NCI-H187 (cell line): ENCODE data around the gene DNER.
"Not testable (repeated sequence)": the region's sequence is repeated elsewhere in the genome, so short reads cannot be mapped to it uniquely, and the experiment has no call there.

Experiments used
- DNase-seq, 2 experiments: peaks; one replicate each; lab custom pipeline; 2025; lab: John Stamatoyannopoulos, UW

DNER gene

DNA sequence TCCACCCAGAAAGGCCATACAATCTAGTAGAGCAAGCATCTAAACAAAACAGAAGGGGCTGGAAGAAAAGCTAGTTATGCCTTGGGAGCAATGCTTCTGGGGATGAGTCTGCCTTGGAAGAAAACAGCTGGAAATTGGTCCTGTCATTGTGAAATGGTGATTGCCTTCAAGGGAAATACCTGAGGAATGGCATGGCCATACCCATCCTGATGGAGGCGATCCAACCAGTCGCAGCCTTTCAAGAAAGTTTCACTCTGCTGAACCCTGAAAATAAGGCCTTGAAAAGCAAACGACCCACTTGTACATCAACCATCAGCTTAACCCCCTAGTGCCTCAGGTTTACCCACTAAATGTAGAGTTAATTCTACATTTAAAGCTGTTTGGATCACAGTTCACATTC, 370.7 kb downstream of the DNER start:
- DNase-seq = no peak

DNA sequence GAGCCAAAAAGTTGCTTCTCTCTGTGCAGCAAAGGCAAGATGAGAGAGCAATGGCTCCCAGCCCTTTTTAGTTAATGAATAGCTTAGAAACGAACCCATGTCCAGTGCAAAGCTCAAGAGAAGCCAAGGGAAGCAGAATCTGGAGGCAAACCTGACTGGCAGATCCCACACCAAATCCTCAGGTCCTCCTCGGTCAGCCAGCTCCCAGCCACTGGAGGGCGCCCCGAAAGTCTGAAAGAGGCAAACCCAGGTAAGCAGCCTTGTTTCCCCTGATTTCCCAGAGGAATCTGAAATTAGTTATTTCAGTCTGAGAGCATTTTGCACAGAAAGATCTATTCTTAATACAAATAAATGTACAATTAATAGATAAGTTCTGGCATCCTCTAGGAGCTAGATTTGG, 372.0 kb downstream of the DNER start:
- DNase-seq = no peak

DNA sequence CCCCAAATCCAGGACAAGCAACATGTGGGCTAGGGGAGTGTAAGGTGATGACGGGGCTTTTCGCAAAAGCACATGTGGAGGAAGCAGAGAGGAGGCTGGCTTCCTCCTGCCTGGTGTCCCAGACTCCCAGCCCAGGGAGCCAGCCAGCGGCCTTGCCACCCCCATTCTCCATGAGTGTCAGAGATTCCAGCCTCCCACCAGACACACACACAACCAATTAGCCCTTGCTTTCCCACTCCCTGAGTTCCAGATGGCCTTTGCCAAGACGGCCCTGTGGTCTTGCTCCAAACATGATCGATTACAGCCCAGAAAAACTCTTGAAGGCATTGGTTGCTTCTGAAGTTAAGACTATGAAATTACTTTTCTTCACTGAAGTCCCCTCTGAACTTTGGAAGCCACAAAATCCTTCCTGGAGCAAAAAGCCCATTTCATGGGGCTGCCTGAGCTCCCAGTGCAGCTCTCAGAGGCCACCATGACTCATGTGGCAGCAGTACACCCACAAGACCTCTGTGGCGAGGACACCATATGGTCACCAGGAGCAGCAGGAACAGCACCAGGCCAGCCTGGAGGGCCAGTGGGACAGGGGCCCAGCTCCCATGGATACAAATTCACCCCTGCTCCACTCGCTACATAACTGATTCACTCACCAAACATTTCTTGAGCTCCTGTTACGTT, 374.1 kb downstream of the DNER start:
- no peak for DNase-seq

DNA sequence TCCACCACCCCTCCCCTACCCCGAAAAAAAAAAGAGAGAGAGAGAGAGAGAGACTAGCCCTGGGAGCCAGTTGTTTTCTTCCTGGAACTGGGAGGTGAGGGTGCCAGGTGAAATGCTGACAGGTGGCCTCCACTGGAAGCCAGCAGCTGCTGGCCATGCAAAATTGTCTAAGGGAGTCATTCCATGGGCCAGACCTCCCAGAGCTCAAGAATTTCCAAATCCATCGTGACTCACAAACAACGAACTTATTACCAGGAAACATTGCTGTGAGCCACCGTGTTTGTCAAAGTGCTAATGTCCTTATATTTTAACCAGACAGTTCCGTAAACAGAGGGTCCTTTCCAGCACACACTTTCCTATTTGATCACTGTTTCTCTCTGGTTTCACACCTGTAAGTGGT, 374.7 kb downstream of the DNER start:
- DNase-seq = no peak

DNA sequence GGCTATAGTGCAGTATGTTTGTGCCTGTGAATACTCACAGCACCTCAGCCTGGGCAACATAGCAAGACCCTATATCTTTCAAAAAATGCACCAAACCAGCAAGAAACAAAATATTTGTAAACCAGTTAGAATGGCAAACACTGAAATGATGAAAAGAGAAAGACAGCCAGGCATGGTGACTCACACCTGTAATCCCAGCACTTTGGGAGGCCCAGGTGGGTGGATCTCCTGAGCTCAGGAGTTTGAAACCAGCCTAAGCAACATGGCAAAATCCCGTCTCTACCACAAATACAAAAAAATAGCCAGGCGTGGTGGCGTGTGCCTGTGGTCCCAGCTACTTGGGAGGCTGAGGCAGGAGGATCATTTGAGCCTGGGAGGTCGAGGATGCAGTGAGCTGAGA, 375.2 kb downstream of the DNER start:
- DNase-seq = not testable (repeated sequence)

DNA sequence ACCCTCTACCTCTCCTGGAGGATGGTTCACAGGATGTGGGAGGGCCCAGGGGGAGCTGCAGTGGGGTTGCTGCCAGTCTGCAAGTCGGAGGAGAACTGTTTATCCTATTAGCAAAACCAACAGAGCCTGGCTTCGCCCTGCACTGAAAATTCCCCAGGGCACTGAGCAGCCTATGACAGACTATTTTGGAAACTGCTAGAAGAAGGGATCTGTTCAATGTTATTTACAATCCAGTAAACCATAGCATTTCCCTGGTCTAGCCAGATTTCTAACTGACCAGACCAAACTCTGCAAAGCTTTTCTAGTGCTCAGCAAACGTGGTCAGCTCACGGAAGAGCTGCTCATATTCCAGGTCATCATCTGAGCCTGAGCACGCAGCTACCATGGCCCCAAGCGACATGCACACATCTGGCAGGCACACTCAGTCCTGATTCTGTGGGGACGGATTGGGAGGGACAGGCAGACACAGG, 378.4 kb downstream of the DNER start:
- DNase-seq = no peak

DNA sequence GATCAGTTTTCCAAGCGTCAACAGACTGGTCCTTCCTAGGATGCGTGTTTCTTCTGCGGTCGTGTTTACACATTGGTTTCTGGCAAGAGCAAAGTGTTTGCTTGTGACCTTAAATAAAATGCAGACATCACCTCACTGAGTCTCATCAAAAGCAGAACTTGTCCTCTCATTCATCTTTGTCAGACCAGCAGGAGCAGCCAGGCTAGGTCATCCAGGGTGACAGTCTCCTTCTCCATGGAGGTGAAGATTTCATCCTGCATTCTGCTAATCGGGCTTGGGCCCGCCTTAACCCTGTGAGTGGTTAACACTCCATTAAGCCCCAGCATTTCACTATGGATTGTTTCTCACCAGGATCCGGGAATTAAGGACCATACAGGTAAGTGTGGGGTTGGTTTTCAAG, 379.0 kb downstream of the DNER start:
- DNase-seq = no peak

DNA sequence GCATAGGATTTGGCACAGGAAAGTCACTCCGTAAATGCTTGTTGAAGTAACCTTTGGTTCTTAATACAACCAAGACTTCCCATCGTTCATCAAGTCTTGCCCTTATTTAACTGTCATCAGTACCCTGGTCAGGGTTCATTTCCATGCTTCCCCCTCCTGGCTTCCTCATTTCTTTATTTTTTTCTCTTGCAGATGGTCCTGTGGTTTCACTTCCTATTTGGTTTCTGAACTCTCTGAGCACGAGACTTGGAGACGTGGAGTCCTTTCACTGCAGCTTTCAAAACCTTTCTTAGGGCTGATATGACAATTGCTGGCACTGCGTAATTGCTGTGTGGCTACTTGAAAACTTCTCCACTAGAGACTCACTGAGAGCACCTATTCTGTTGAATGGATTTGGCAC, 383.4 kb downstream of the DNER start:
- DNase-seq = no peak

DNA sequence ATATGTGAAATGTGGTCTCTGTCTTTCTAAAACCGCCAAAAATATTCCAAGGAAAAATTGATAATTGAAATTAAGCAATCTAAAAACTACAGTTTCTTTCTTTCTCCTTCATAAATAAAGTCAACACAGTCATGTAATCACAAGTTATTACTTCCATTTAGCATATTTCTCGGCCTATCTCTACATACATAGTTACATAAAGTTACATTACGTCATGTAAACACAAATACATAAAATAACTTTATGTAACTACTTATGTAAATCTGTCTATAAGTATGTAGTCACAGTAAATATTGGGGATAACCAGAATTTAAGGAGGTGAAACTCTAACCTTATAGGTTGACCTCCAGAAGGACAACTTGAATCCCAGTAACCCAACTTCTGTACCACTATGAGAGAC, 394.8 kb downstream of the DNER start:
- no peak for DNase-seq

DNA sequence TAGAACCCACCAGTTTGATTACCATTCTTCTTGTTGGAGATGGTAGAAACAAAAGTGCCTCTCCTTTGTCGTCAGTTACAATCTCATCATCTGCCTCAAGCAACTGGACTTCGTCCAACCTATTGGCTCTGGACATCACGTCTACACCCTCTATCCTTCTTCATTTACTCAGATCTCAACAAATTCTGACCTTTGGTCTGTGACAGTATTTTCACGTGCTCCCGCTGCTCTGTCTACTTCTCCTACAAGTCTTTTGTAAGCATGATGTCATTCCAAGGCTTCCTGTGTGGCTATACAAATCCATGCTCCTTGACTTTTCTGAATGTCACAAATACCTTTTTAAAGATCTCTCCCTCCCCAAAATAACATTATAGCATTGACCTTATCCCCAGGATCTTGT, 400.2 kb downstream of the DNER start:
- no peak for DNase-seq

DNA sequence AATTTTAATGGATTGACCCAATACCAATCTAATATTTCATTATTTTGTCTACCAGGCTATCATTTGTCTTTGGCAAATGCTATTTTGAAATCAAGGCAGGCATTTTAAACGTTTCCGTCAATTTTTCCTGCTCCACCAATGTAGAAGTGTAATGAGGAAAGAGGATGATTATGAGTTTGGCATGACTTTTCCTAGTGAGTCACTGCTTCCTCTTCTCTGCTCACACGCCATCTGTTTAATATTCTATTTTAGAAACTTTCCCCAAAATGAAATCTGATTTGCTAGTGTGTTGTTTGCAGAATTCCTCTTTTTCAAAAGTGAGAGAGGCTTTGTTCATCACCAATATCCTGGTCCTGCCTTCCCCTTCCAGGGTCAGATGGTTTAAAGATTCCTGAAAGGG, 400.8 kb downstream of the DNER start:
- no peak for DNase-seq
